D721Med (cell line): ENCODE results near the gene FOXE1.

Source experiments
- DNase-seq: peaks from one replicate; pipeline ENCODE4 v3.0.0; 2011; ENCODE audit warnings: low spot score; ENCODE audit not compliant: insufficient read length
- FAIRE-seq: peaks from 2 replicates; lab custom pipeline; 2011; peaks lifted over from hg19 to GRCh38; lab: Jason Lieb, UNC
- TF ChIP-seq, protein P1 (sequence below): IDR thresholded peaks from 2 replicates; pipeline ENCODE4 v1.5.1; 2012; ENCODE audit warnings: mild to moderate bottlenecking, control low read depth; ENCODE audit not compliant: insufficient read depth; ENCODE audit errors: missing control alignments

The FOXE1 gene

DNA sequence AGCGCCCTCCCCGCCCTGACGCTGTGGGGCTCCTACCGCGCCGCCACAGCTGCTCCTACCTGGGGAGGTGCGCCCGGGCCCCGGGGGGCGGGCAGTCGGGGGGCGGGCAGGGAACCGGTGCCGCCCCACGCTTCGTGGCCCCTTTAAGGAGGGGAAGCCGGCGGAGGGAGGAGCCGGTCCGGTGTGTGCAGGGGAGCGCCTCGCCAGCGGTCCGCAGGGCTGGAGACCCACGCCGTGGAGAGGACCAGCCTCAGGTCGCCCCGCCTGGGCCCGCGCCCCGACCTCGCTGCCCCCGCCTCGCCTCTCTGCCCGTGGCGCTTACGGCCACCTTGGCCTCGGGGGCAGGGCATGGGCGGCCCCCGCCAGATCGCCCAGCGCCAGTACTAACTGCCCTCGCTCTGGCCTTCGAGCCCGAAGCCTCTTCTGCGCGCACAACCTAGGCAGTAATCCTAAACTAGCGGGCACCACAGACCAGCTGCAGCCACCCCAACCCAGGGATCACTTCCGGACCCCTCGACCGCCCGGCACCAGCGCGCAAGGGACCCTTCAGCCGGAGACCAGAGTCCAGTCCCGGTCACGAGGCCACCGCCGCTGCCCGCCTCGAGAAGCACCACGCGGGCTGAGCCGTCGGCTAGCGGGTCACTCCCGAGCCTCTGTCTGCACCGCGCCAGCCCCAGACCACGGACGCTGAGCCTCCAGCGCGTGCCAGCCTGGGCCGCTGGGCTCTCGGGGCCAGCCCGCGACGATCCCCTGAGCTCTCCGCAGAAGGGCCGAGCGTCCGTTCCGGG is at the start of gene FOXE1:
Gene FOXE1 (plus strand): TSS at position 171 of the 788 bp plus-strand sequence. CDS start 689 bp downstream, outside the sequence.
- FAIRE-seq (no peak), DNase-seq (no peak)
- TF ChIP-seq, protein P1, sequence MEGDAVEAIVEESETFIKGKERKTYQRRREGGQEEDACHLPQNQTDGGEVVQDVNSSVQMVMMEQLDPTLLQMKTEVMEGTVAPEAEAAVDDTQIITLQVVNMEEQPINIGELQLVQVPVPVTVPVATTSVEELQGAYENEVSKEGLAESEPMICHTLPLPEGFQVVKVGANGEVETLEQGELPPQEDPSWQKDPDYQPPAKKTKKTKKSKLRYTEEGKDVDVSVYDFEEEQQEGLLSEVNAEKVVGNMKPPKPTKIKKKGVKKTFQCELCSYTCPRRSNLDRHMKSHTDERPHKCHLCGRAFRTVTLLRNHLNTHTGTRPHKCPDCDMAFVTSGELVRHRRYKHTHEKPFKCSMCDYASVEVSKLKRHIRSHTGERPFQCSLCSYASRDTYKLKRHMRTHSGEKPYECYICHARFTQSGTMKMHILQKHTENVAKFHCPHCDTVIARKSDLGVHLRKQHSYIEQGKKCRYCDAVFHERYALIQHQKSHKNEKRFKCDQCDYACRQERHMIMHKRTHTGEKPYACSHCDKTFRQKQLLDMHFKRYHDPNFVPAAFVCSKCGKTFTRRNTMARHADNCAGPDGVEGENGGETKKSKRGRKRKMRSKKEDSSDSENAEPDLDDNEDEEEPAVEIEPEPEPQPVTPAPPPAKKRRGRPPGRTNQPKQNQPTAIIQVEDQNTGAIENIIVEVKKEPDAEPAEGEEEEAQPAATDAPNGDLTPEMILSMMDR, result no peak

DNA sequence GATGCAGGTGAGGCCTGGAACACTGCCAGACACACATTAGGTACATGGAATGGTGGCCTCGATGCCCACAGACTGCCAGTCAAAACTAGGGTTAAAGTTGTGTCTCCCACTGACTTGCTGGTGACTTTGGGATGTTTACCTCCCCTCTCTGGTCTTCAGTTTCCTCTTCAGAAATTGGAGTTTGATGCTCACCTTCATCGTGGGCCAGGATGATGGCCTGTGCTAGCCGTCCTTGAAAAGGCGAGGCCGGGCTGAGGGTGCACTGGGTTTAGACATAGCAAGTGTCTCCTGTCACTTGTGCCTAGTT is 49.0 kb upstream of the FOXE1 start:
- DNase-seq (no peak), FAIRE-seq (no peak)
- TF ChIP-seq, protein P1, result no peak

DNA sequence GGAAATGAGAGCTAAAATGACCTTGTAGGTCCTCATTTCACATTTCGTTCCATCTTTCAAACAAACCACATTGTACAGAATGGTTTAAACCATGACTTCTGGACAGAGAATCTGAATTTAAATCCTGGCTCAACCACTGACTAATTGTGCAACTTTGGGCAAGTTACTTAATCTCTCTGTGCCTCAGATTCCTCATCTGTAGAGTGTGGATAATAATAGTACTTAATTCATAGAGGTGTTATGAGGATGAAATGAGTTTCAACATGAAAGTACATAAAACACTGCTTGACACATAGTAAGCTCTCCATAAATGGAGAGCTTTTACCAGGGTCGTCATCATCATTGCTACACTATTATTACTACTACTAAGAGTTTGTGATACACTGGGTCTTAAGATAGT is 46.3 kb upstream of the FOXE1 start:
- FAIRE-seq (no peak), DNase-seq (no peak)
- TF ChIP-seq, protein P1, result no peak

DNA sequence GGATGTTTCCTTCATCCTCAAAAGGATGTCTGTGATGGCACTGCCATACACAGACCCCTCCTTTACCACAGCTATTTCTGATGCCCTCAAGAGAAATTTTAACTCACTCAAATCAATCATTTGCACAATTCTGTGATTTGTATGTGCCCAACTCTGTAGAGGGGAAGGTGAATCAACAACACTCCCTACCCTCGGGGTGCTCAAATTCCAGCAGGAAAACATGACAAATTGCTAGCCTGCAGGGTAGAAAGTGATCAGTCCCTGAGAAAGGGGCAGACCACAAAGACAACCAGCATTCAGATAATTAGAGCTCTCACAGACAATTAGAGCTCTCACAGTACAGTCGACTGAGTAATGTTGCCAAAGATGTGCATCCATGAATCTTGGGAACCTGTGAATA is 45.3 kb upstream of the FOXE1 start:
- TF ChIP-seq, protein P1, result no peak
- FAIRE-seq, result no peak
- DNase-seq, result no peak

DNA sequence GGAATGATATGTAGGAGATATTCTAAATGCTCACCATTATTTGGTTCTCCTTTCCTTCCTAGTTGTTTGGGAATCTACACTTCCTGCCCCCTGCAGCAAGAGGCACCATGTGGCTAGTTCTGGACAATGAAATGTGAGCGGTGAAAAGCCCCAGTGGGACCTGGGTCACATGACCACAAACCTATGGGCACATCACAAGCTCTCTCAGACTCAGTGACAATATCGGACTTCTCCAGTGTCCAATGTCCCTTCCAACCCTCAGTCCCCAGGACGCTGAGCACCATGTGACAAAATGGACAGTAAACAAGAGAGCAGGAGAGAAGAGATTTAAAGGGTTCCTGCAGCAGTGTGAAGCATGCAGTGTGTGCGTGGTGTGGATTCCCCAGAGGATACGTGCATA is 44.6 kb upstream of the FOXE1 start:
- FAIRE-seq (no peak), DNase-seq (no peak)
- TF ChIP-seq, protein P1, result no peak

DNA sequence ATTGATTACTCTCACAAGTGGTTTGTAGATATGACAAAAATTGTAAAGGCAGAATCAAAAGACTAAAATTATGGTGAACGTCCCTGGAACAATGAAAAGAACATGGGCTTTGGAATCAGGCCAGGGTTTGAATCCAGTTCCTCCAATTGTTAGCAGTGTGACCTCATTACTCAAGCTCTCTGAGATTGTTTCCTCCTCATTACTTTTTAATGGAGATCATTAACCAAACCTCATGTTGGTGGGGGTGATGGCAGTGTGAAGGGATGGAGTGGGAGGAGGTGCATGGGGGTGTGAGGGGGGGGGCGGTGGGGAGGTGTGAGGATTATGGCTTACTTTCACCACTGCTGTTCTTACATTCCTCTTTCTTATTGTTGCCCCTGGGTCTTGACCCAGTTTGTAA is 44.1 kb upstream of the FOXE1 start:
- FAIRE-seq (no peak), DNase-seq (no peak)
- TF ChIP-seq, protein P1, result no peak

DNA sequence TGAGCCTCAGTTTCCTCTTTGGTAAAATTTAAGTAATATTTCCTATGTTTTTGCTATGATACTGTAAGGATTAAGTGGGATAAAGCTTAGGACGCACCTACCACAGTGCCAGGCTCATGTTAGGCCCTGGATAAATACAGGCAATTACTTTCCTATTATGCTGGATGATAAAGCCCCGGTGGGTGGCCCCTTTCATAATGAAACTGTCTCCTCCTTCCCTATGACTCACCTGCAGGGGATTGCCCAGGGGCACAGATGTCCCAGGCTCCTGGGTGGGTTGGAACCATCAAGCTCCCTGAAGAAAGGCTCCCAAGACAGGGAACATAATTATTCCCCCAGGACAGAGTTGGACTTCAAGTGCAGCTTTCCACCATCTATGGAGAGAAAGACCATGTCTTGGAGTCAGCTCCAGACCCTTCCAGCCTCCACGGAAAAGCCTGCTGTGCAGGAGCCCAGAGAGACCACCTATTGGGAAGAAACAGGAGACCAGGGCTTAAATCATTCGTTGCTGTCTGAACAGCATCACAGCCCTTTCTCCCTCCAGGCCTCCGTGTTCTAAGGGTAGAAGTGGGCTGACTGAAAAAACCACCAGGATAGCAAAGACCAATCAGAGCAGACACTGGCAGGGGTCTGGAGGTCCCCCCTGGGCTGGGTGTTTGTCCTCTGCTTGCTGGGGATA is 43.2 kb upstream of the FOXE1 start:
- DNase-seq, result no peak
- TF ChIP-seq, protein P1, result no peak
- FAIRE-seq, result no peak
